ENCODE data around the gene TMEM184A. TPM values are rescaled to one million over a fixed set of nuclear protein-coding genes. Genes with fewer than 3 reads are reported as not detected.

Gene TMEM184A
- total RNA-seq, 3 donors from 2014 or later: 6.6 to 8.2 TPM; not detected in 1

- TF ChIP-seq POLR2AphosphoS5 (IDR thresholded peaks at IDR 0.05) (no peak), POLR2A (IDR thresholded peaks at IDR 0.05) (no peak), CTCF (IDR thresholded peaks at IDR 0.05) (no peak)
- DNase-seq (ENCODE audit: low spot score in 2 of 2): no peak
Measured at GRCh38 chr7:1546909-1547776, 8.9 kb downstream of the TMEM184A start.

GRCh38 chr7:1546274-1546908, 9.6 kb downstream of the TMEM184A start:
- Histone ChIP-seq H3K36me3 (no peaks in the 10 kb centered on the region), H3K27ac (peak overlapping the region; percentile 9 to 25), H3K27me3 (no peaks in the 10 kb centered on the region), H3K4me3 (no peak overlapping the region), H3K9me3 (no peaks in the 10 kb centered on the region), H3K4me1 (peaks cover 0 to 5% of the 10 kb centered on the region in 2 donors)
- intact Hi-C loops (cut with DNase I; ENCODE audit: low total_unique reads): no loop called here
- no peak for DNase-seq (ENCODE audit: low spot score in 2 of 2)
- no peak for TF ChIP-seq CTCF (IDR thresholded peaks at IDR 0.05)
- no peak for TF ChIP-seq POLR2A (IDR thresholded peaks at IDR 0.05)
- no peak for TF ChIP-seq POLR2AphosphoS5 (IDR thresholded peaks at IDR 0.05)

More at GRCh38 chr7:1546909-1547776, 8.9 kb downstream of the TMEM184A start:
- intact Hi-C loops (cut with DNase I; ENCODE audit: low total_unique reads): no loop called here
- Histone ChIP-seq H3K27me3 (no peaks in the 10 kb centered on the region), H3K9me3 (no peaks in the 10 kb centered on the region), H3K4me1 (peaks cover 0 to 5% of the 10 kb centered on the region in 2 donors), H3K4me3 (no peak overlapping the region), H3K36me3 (no peaks in the 10 kb centered on the region), H3K27ac (no peak overlapping the region)

GRCh38 chr7:1545417-1546246, 10.4 kb downstream of the TMEM184A start:
- no peak overlapping the region for H3K4me3 ChIP-seq
- TF ChIP-seq POLR2A (IDR thresholded peaks at IDR 0.05) (no peak), POLR2AphosphoS5 (IDR thresholded peaks at IDR 0.05) (no peak), CTCF (IDR thresholded peaks at IDR 0.05) (no peak)
- peaks cover 0 to 5% of the 10 kb centered on the region in 2 donors for H3K4me1 ChIP-seq
- peaks cover 3% of the 10 kb centered on the region for H3K36me3 ChIP-seq
- intact Hi-C loops (cut with DNase I; ENCODE audit: low total_unique reads): no loop called here
- H3K9me3 ChIP-seq: no peaks in the 10 kb centered on the region
- peak overlapping the region; percentile 9 to 25 for H3K27ac ChIP-seq
- no peak for DNase-seq (ENCODE audit: low spot score in 2 of 2)
- no peaks in the 10 kb centered on the region for H3K27me3 ChIP-seq

GRCh38 chr7:1544896-1545416, 11.0 kb downstream of the TMEM184A start:
- H3K4me1 ChIP-seq: peaks cover 0 to 5% of the 10 kb centered on the region in 2 donors
- H3K36me3 ChIP-seq: peaks cover 7% of the 10 kb centered on the region
- intact Hi-C loops (cut with DNase I; ENCODE audit: low total_unique reads): no loop called here
- DNase-seq (ENCODE audit: low spot score in 2 of 2): no peak
- TF ChIP-seq CTCF (IDR thresholded peaks at IDR 0.05) (no peak), POLR2AphosphoS5 (IDR thresholded peaks at IDR 0.05) (no peak), POLR2A (IDR thresholded peaks at IDR 0.05) (no peak)
- no peaks in the 10 kb centered on the region for H3K9me3 ChIP-seq
- no peak overlapping the region for H3K4me3 ChIP-seq
- H3K27ac ChIP-seq: peak overlapping the region; percentile 22 to 38
- no peaks in the 10 kb centered on the region for H3K27me3 ChIP-seq

All from breast epithelium (tissue), 4 donors.